Lower lobe of right lung (tissue), 2 donors: Measurements from ENCODE around the gene CEP104. TPM values are rescaled to one million over a fixed set of nuclear protein-coding genes. Genes with fewer than 3 reads are reported as not detected.

Experiments
- ATAC-seq, 2 donors: fragments of 200-7000 bp; cut with Tn5 transposase; one replicate each; pipeline ENCODE4 v1.9.1; 2020 to 2022; ENCODE audit warnings: mild to moderate bottlenecking in 2 of 2, moderate library complexity in 2 of 2
- DNase-seq: peaks from one replicate; pipeline ENCODE4 v3.0.0-alpha.2; 2020
- H3K27ac ChIP-seq: fragments of 200-600 bp; one replicate; pipeline ENCODE4 v1.8.0; 2022
- H3K27me3 ChIP-seq: fragments of 200-600 bp; one replicate; pipeline ENCODE4 v1.8.0; 2022; ENCODE audit warnings: low read depth
- H3K36me3 ChIP-seq: fragments of 200-600 bp; one replicate; pipeline ENCODE4 v1.8.0; 2022; ENCODE audit warnings: mild to moderate bottlenecking
- H3K4me1 ChIP-seq: fragments of 200-600 bp; one replicate; pipeline ENCODE4 v1.8.0; 2022
- H3K4me3 ChIP-seq: fragments of 200-600 bp; one replicate; pipeline ENCODE4 v1.8.0; 2022; ENCODE audit warnings: mild to moderate bottlenecking
- H3K9me3 ChIP-seq: fragments of 200-600 bp; one replicate; pipeline ENCODE4 v1.8.0; 2022
- CTCF ChIP-seq: fragments of 200-600 bp; IDR thresholded peaks from one replicate; pipeline ENCODE4 v1.8.0; 2022; ENCODE audit warnings: antibody characterized with exemption, mild to moderate bottlenecking
- intact Hi-C: fragments of 100-400 bp; cut with DNase I; formaldehyde crosslinking; loops from one replicate; pipeline ENCODE4 v1.11.0; 2022
- total RNA-seq: library from RNA; stranded (reverse); fragmentation: NEBNext Ultra II Directional; extraction: Animal tissue kit (Norgen Biotek cat#: 25700); gene quantifications from one replicate; pipeline ENCODE4 v1.2.1, GENCODE V29; 2021
- donor health status: DM: no; HTN: yes; CAD: no; lungs with severe emphysema.

CEP104 gene
- total RNA-seq, 1 donor from 2014 or later, result 53.9 TPM

DNA sequence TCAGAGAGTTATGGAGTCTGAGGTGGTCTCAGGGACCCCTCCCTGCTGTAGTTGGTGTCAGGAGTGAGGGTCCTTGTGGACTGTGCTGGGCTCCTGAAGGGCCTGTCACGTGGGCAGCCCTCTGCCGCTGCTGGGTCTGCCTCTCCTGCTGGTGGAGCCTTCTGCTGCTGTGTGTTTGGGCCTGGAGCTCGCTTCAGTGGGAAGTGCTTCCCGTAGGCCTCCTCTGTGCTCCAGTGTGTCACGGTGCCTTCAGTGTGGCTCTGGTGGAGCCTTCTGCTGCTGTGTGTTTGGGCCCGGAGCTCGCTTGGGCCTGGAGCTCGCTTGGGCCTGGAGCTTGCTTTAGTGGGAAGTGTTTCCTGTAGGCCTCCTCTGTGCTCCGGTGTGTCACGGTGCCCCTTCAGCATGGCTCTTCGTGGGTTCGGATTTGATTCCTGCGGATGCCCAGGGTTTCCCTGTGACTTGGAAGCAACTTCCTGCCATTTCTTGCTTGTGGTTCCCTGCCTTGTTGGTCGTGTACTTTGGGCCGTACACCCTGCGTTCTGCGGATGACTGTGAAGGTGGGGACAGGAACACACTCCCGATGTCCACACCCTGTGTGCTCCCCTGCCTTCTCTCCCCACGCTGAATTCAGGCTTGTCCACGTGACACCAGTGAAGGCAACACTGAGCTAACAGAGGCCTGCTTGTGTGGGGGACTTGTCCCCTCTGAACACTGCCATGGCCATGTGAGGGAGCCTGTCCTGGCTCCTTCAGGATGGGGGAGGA is 23.6 kb upstream of the CEP104 start:
- Histone ChIP-seq H3K36me3 (peaks cover 45% of the 10 kb centered on the region), H3K9me3 (peaks cover 9% of the 10 kb centered on the region), H3K27me3 (no peaks in the 10 kb centered on the region), H3K4me3 (no peak overlapping the region), H3K27ac (no peak overlapping the region), H3K4me1 (no peaks in the 10 kb centered on the region)
- intact Hi-C loops, result no loop called here
- peak; percentile 32 for DNase-seq
- TF ChIP-seq CTCF, result no peak
- no peak for ATAC-seq

DNA sequence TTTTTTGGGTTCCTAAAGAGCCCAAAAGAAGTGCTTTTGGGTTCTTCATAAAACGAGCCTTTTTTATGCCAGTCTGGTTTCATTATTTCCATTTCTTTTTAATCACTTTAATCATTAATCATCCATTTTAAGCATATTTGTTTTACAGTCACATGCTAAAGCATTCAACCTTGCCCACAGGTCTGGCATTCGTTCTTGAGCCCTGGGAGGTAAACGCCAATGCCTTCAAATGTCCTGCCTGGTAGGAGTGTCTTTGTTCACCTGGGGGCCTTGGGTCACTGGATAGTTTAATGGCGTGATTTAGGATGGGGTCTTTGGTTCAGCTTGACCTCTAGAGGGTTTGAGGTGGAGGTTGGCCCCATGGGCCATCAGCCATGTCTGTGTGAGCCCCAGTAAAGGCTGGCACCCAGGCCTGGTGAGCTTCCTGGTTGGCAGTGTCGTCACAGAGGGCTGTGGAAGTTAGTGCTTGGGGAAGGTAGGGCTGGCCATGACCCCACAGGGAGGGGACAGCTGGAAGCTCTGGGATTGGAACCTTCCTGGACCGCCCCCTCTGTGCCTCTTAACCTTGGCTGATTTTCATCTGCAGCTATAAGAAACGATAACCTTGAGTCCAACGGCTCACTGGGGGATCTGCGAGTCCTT is 22.9 kb upstream of the CEP104 start:
- H3K9me3 ChIP-seq, result peaks cover 9% of the 10 kb centered on the region
- no peak for TF ChIP-seq CTCF
- no peak overlapping the region for H3K27ac ChIP-seq
- DNase-seq (peak; percentile 19), ATAC-seq (no peak)
- H3K36me3 ChIP-seq, result peaks cover 45% of the 10 kb centered on the region
- no peak overlapping the region for H3K4me3 ChIP-seq
- no peaks in the 10 kb centered on the region for H3K4me1 ChIP-seq
- intact Hi-C loops, result no loop called here
- H3K27me3 ChIP-seq, result no peaks in the 10 kb centered on the region

DNA sequence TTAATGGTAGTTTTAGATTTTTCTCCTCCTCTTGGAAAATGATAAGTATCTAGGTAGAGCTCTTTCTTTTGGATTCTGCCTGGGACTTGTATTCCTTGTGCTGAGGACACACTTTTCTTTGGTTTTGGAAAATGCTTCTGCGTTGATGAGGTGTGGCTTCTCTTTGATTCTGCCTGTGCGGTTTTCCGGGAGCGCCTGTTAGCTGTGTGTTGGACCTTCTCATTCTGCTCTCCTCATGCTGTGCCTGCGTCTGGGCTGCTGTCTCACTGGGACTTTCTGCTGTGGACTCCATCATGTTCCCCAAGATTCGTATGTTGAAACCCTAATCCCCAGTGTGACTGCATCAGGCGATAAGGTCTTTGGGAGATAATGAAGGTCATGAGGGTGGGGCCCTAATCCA is 22.1 kb upstream of the CEP104 start:
- TF ChIP-seq CTCF, result no peak
- peaks cover 9% of the 10 kb centered on the region for H3K9me3 ChIP-seq
- intact Hi-C loops, result no loop called here
- H3K36me3 ChIP-seq, result peaks cover 42% of the 10 kb centered on the region
- no peak overlapping the region for H3K27ac ChIP-seq
- no peaks in the 10 kb centered on the region for H3K27me3 ChIP-seq
- DNase-seq, result peak; percentile 11
- ATAC-seq, result no peak
- no peaks in the 10 kb centered on the region for H3K4me1 ChIP-seq
- no peak overlapping the region for H3K4me3 ChIP-seq

DNA sequence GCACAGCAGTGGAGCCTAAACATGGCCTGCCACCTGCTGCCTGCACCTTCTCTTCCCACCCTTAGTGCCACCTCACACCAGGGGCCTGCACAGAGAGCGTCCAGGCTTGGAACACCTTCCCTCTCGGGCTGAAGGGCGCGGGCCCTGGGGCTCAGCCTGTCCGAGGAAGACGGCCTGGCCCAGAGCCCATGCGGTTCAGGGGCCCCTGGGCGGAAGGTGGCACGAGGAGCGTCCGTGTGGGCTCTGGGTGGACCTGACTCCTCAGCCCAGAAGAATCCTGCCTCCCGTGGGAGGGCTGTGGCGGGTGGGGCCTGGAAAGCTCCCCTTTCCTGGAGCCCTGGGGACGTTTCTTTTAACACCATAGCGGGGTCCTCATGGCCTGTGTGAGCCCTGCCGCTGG is 19.7 kb upstream of the CEP104 start:
- no peak for TF ChIP-seq CTCF
- H3K4me1 ChIP-seq, result no peaks in the 10 kb centered on the region
- peaks cover 55% of the 10 kb centered on the region for H3K36me3 ChIP-seq
- no peaks in the 10 kb centered on the region for H3K27me3 ChIP-seq
- H3K4me3 ChIP-seq, result no peak overlapping the region
- H3K27ac ChIP-seq, result no peak overlapping the region
- intact Hi-C loops, result no loop called here
- DNase-seq (peak; percentile 35), ATAC-seq (no peak)
- H3K9me3 ChIP-seq, result peaks cover 9% of the 10 kb centered on the region

GRCh38 chr1:3874736-3875135 is 17.7 kb upstream of the CEP104 start:
- intact Hi-C loops, result no loop called here
- Histone ChIP-seq H3K9me3 (peaks cover 9% of the 10 kb centered on the region), H3K4me3 (no peak overlapping the region), H3K36me3 (peaks cover 67% of the 10 kb centered on the region), H3K27me3 (no peaks in the 10 kb centered on the region), H3K4me1 (no peaks in the 10 kb centered on the region), H3K27ac (no peak overlapping the region)
- peak; percentile 27 for DNase-seq
- no peak for ATAC-seq
- no peak for TF ChIP-seq CTCF
